ENCODE results near the gene CLEC2B.

The CLEC2B gene

DNA sequence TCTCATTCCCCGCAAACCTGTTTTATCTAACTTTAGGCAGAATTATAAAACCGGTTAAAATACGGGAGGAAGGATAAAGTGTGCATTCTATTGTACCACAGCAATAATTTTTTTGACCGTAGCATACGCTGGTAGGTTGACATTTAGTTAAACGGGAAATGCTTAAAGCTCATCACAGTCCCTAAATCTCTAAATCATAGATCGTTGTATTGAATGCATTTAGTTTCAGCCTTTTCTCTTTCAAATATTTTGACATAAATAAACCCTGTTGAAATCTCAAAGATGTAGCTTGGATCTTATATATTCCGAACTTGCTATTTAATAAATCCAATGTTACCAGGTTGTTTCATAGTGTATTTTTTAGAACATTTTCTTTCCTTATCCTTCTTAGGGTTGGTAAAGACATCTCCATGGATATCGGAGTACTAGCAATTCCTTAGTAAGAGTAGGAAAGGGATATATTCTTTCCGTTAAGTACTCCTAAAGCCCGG is 798 bp downstream of the CLEC2B start:
- no peak for DNase-seq

DNA sequence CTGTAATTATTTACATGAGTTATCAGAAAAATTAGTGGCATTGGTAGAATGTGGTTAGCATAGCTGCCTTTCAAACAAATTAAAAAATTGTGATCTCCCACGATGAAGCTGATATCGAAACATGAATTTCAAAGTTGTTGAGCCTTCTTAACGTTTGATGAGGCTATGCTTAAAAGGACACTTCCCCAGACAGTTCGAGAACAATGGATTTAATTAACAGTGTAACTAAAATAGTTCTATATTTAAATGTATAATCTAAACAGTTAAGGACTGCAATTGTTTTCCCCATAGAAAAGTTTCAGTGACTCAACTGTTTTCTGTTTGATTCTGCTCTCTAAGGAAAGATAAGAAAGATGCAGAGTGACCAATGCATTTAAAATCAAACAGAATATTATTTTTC is 1.6 kb downstream of the CLEC2B start:
- no peak for DNase-seq

DNA sequence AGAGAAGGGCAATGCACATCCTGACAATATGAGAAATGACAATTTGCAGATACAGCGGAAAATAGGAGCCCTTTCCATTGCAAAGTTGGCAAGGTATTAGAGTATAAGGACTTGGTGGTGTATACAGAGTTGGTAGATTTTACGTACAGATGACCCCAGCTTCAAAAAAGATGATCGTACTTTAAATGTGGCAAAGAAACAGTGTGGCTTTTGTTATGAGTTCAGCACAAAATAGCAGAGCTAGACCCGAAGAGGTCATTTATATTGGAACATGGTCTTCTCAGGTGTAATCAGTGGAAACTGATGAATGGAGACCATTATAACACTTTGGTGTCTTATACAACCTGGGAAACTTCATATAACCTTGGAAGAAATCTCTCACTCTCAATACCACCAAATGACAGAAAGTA is 2.3 kb downstream of the CLEC2B start:
- no peak for DNase-seq

DNA sequence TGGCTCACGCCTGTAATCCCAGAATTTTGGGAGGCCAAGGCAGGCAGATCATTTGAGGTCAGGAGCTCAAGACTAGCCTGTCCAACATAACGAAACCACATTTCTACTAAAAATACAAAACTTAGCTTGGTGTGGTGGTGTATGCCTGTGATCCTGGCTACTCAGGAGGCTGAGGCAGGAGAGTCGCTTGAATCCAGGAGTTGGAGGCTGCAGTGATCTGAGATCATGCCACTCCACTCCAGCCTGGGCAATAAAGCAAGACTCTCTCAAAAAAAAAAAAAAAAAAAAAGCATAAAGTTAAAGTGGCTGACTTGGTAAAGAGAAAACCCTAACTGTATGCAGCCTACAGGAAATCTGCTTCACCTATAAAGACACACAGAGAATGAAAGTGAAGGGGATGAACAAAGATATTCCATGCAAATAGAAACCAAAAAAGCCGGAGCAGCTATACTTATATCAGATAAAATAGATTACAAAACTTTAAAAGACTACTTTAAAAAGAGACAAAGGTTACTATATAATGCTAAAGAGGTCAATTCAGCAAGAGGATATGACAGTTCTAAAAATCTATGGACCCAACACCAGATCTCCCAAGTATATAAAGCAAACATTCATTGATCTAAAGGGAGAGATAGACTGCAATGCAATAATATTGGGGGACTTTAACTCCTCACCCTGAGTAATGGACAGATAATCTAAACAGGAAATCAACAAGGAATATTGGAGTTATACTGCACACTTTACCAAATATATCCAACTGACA is 4.1 kb downstream of the CLEC2B start:
- no peak for DNase-seq

DNA sequence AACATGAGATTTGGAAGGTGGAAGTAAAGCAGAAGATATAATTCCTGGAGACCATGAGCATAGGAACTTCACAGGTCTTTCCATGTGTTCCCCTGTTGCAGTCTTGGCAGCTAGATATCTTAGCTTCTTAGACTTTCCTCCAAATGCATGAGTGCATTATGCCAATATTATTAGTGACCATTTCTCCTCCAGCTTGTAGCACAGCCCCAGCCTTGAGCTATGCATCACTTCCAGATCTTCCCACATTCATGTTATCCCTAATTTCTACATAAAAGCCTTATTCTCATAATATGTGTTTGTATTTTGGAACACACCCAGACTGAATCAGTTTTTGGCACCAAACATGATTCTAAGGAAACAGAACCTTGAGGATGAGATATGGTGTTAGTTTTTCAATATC is 11.0 kb downstream of the CLEC2B start:
- no peak for DNase-seq

DNA sequence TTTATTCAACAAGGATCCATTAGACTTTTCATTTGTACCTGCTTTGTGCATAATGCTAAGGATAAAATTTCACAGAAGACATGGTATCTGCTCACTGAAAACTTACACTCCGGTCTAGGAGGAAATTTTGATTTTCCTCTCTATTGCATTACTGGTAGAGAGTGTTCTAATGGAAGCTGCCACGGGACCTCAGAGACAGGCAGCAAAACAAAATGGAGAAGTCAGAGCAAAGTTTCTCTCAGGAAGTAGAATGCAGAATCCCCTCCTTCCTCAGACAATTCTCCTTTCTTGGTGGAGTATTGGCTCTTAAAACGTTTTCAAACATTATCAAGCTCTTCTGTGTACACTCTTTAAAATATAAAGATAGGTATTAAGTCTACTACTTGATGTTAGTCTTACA is 12.3 kb downstream of the CLEC2B start:
- no peak for DNase-seq

DNA sequence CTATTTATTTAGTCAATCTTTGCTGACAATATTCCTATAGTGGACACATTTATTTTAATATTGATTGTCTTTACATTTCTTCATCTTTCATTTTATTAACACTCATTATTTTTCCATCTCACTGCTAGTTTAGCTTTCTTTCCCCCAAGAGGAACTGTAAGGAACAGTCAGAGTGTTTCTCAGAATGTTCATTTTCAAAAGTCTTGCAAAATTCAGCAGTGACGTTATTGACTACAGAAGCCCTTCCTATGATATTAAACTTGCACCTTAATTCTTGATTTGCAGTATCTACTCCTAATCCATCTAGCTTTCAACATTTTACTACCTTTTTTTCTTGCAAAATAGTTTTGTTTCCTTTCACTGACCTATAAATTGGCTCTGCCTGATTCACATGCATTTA is 13.0 kb downstream of the CLEC2B start:
- DNase-seq = no peak

DNA sequence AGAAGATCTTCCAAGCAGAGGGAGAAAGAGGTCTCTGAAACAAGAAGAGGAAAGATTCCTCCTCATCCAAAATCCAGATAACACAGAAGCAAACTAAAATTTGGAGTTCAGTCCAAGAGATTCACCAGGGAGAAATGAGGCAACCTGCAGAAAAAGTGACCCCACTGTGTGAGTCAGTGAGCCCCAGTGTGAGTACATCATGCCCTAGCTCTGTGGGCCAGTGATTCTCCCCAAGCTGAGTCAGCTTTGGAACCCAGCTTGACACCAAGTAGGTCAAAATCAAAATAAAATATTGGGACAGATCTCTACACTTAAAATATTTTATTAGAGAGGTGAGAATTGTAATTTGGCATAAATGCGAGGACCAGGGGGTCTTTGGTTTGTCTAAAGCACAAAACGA is 17.2 kb downstream of the CLEC2B start:
- DNase-seq = no peak

DNA sequence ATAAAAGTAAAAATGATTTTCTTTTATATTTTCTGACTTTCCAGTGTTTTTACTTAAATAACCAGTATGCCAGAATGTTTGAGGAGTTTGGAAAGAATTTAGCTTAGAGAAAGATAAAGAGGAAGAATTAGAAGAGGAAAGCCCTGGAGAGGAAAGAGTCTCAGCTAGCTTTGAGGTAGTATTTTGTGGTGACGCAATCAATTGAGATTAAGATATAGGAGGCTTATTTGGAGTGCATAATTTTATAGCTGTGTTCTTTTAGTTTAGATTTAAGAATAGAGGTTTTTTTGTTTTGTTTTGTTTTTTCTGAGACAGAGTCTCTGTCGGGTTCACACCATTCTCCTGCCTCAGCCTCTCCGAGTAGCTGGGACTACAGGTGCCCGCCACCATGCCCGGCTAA is 18.1 kb downstream of the CLEC2B start:
- DNase-seq = no peak

DNA sequence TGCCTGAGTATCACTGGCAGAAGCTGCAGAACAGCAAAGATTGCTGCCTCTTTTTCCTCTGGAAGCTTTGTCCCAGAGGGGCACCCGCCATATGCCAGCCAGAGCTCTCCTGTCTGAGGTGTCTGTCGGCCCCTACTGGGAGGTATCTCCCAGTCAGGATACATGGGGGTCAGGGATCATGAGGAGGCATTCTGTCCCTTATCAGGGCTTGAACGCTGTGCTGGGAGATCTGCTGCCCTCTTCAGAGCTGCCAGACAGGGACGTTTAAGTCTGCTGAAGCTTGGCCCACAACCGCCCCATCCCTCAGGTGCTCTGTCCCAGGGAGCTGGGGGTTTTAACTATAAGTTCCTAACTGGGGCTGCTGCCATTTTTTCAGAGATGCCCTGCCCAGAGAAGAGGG is 20.3 kb downstream of the CLEC2B start:
- DNase-seq = no peak

DNA sequence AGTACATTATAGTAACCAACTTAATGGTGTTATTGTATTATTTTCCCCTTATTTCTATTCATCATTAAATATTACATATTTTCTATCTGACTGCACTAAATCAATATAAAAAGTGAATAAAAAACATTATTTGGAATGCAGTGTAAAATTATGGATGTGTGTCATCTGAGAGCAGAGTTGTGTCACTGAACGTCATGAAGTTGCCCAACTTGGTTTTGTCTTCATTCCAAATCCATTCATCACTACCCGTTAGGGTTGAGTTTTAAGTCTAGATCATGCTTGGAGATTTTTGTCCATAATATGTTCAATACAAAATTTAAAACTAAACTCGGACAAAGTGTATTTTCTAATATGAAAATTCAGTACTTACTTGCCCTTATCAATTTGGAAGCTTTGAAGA is 25.7 kb downstream of the CLEC2B start:
- DNase-seq = no peak

DNA sequence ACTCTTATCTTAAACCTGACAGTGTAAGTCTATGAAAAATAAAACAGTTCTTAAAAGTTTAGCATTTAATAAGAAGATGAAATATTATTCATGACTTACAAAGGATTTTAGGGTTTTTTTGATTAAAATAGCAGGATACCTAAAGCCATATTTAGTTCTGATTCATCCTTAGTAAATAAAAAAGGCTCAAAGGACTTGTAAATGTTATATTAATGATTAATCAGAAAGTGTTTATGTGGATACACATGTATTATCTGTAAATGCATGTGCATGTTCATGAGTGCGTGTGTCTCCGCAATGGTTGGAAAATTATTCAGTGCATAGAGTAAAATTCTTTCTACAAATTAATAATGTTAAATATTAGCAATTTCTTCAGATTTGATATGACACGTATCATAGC is 37.4 kb downstream of the CLEC2B start:
- no peak for DNase-seq

DNA sequence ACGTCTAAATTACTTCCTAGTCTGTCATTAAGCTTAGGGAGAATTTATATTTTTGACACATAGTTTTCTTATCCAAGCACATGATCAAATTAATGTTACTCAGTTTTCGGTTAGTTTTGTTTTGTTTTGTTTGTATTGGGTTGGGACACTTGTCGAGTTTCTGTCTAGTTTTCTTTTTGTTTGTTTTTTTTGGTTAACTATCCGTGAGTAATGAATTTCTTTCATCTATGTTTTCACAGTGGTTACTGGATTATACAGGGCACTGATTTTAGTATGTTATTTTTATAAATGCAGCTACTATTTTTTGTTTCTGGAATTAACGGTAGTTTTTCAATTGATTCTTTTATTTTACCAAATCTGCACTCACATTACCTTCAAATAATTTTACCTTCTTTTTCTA is 39.2 kb downstream of the CLEC2B start:
- no peak for DNase-seq

DNA sequence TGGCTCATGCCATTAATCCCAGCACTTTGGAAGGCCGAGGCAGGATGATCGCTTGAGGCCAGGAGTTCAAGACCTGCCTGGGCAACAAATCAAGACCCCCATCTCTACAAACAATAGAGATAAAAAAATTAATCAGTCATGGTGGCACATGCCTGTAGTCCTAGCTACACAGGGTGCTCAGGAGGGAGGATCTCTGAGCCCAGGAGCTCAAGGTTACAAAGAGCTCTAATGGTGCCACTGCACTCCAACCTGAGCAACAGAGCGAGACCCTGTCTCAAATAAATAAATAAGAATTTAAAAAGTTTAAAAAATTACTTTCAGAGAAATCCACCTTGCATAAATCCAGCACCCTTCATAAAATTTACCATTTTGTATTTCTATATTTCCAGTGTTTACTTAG is 39.7 kb downstream of the CLEC2B start:
- no peak for DNase-seq

DNA sequence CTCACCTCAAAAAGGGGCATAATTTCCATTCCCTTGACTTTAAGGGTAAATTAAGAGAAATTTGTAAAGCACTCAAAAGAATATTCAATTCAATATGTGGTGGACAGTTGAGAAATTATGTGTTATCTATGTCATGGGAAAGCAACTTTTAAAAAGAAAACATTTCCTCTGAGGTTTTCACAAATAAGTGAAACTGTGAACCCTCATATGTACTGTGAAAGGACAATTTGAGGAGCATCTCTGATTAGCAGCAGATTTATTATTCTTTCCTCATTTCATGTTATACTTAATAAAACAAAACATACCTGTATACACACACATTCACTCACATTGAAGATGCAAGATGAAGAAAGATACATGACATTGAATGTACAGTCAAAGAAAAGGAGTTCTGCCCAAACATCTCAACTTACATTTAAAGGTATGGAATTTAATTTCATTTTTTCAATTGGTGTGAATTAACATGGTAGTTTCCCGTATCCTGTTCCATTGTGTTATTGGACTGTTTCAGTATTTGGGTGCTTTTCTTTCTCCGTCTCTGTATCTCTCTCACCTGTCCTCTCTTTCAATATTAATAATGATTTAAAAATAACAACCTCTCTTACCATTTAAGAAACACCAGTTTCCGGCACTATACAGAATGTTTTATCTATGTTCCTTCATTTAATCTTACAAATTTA is 41.8 kb downstream of the CLEC2B start, which contains the start of gene KLRF1:
Gene KLRF1 (plus strand): TSS at position 273 of the 680 bp plus-strand sequence. CDS start 64 bp downstream, at position 337.
- no peak for DNase-seq

DNA sequence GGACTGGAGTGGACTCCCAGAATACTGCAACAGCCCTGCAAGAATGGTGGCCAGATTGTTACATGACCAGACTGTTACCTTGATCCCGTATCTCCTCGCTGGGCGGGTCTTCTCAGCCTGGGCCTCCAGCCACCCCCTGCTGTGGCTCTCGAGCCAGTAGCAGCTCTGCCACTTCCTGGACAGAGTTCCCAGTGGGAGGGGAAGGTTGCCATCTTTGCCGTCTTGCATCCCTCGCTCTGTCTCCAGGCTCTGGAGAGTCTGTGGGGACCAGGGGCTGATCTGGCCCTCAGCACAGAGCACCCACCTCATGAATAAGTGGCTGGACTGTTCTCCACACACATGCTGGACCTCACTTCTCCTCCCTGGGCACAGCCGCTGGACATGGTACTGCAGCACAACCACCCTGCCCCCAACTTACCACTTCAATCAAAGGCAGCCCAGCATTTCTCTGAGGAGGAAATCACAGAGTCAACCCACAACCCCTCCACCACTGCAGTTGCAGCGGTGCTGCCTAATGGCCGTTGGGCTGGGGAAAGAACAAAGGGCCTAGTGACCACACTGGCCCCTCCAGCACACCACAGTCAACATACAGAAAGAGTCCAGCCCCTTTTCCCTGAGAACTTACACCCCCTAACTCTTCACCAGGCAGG is 48.7 kb downstream of the CLEC2B start:
- no peak for DNase-seq

DNA sequence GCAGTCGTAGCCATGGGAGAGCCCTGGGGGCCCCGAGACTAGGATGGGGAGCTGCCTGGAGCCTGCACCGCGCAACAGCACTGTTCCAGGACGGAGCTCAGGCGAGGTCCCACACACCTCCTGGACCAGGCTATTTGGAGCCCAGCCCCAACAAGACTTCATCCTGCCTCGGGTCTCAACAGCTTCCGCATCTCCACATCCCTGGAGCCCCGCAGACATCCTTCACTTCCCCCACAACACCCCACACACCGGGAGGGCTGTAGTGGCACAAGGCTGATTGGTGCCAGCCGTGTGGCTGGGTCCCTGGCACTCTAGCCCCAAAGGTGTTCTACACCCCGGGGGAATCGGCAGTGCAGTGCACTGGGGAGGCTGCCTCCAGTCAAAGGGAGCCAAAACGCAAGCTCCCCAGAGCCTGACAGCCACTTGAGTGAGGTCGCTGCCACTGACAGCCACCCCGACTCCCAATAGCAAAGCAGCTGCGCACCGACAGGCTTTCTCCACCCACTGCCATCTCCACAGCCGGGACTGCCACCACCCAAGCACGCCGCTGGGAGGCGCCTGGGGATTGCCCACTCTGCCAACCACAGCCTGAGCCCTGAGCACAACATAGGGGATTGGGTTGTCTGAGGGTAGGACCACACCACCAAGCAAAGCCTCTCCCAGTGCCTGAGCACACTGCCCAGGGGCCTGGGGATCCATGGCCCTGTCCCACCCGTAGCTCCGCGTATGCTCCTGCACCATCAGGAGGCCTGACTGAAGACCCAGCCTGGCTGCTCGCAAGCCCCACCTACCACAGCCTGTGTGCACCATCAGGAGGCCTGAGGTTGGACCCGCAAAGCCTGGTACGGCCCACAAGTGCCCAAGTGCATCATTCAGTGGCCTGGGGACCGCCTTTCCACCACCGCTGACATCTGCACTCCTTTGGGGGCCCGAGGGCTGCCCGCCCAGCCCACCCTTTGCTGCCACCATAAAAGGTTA is 55.0 kb downstream of the CLEC2B start:
- DNase-seq = peak; percentile 21

DNA sequence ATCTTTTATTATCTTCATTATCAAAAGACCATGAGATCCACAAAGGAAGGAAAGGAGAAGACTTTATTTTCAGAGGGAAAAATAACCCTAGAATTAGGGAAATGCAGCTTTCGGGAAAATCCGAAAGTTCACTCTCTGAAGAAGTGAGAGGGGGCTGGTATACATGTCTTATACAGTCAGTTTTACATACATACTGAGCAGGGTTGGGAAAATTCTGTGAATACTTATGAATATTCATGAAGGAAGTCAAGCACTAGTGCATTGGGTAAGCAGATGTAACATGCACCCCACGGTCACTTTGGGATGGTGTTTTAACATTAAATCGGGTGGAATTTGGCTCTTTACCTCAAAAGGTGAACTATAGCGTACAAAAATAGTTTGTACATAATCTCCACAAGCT is 57.5 kb downstream of the CLEC2B start:
- no peak for DNase-seq

DNA sequence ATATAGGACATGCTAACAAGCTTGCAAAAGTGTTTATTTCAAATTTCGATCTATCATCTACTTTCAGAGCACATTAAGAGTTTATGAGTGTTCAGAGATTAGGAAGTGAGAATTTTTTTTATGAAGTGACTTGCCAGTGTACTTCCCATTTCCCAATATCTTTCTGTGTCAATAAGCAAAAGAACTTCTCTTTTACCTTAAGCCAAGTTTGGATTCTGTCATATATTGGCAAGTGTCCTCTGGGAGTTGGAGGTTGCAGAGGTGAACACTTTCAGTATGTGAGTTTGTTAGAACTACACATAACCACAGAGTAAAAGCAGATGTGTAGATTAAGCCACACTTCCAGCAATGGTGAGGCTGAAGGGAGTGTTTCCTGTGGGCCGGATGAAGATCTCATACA is 58.5 kb downstream of the CLEC2B start:
- no peak for DNase-seq

DNA sequence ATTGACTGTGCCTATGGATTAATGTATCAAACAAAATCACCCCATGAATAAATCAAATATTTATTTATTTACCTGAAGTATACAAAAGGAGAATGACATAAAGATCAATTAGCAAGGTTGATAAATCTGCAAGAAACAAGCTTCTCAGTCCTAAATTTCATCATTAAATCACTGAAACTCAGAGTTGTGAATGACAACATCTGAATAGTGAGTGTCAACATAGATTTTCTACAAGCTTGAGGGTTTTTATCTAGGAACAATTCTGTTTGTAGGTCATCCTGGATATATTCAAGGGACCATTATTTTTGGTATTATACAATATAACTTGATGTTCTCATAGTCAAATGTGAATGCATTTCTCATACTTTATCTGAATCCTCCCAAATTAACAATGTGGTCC is 59.3 kb downstream of the CLEC2B start:
- DNase-seq = no peak

DNA sequence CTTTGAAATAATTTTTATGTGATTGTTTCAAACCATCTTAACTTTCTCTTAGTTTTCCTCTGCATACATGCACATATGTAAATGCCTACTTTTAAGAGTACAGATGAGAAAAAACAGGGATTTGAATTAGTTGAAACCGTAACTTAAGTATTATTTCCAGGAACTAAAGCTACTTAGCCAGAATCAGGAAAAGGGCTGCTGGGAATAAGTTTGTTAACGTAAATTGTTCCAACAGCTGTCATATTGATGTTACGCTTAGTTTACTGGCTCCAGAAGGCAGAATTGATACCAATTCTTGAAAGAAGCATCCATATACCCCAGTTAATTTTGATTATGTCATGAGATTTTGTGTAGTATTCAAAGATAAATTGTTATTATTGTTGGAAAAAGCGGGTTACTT is 59.8 kb downstream of the CLEC2B start:
- no peak for DNase-seq

DNA sequence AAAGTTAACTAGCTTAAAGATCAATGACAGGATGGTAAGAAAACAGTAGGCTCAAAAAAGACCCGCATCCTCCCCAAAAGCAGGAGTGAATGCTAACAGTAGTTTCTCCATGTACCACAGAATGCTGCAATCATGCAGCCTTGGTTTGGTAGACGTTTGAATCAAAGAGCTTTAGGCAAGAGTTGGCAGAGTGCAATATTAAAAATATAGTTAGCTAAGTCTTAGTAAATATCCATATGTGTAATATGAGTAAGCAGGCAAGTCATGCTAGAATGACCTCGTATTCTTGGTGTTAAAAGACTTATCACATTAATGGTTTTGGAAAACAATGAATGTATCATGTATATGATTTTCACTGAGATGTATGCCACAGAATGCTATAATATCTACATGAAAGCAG is 60.6 kb downstream of the CLEC2B start:
- no peak for DNase-seq

DNA sequence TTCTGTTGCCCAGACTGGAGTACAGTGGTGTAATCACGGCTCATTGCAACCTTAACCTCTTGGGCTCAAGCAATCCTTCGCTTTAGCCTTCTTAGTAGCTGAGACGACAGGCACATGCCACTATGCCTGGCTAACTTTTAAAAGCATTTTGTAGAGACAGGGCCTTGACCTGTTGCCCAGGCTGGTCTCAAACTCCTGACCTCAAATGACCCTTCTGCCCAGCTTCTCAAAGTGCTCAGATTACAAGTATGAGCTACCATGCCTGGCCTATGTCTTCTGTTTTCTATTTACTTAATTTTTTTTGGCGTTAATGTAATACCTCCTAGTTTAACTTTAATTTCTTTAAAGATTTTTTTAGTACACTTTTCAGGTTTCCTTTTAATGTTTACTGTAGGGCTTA is 62.4 kb downstream of the CLEC2B start:
- DNase-seq = no peak

Data from NCI-H345 (cell line).